ENCODE results near the gene LHX4.

- TF ChIP-seq EZH2 (IDR thresholded peaks at IDR 0.05), result no peak
- TF ChIP-seq POLR2AphosphoS5 (IDR thresholded peaks at IDR 0.05; ENCODE audit: borderline replicate concordance, low read depth, low read length), result no peak
These were observed 28.9 kb downstream of the LHX4 start for GRCh38 chr1:180258935-180259334.

Data from SK-N-MC (cell line).